Right lobe of liver (tissue), 6 donors: ENCODE results near the gene SCTR. TPM values are rescaled to one million over a fixed set of nuclear protein-coding genes. Genes with fewer than 3 reads are reported as not detected.

ENCODE experiments used
- ATAC-seq, 4 donors: fragments of 200-7000 bp; cut with Tn5 transposase; one replicate each; pipeline ENCODE4 v1.9.1; 2020; ENCODE audit warnings: mild to moderate bottlenecking in 4 of 4, moderate library complexity in 4 of 4
- DNase-seq, 3 donors: peaks; one replicate each; pipeline ENCODE4 v3.0.0-alpha.2; 2020
- H3K27ac ChIP-seq, 3 donors: fragments of 200-600 bp; one replicate each; pipeline ENCODE4 v1.8.0; 2022
- H3K27me3 ChIP-seq, 2 donors: fragments of 200-600 bp; one replicate each; pipeline ENCODE4 v1.8.0; 2022
- H3K36me3 ChIP-seq, 4 donors: fragments of 200-600 bp; sonication (generic) in 1 of 4; one replicate each; pipeline versions ENCODE4 v1.5.1 to v1.8.0; 2017 to 2022; ENCODE audit warnings: control low read depth in 1 of 4
- H3K4me1 ChIP-seq, 4 donors: fragments of 200-600 bp; sonication (generic) in 1 of 4; one replicate each; pipeline versions ENCODE4 v1.5.1 to v1.8.0; 2017 to 2022; ENCODE audit warnings: control low read depth in 1 of 4
- H3K4me3 ChIP-seq, 3 donors: fragments of 200-600 bp; one replicate each; pipeline ENCODE4 v1.8.0; 2022
- H3K9me3 ChIP-seq, 4 donors: fragments of 200-600 bp; sonication (generic) in 1 of 4; one replicate each; pipeline versions ENCODE4 v1.5.1 to v1.8.0; 2017 to 2022; ENCODE audit warnings: control low read depth in 1 of 4
- POLR2A ChIP-seq: fragments of 450-650 bp; IDR thresholded peaks from one replicate; pipeline ENCODE4 v1.6.1; 2017; ENCODE audit warnings: antibody characterized with exemption, mild to moderate bottlenecking
- WGBS: methylation state at CpG from one replicate; pipeline ENCODE4 v1.1.6; 2018; ENCODE audit warnings: low coverage, low lambda C conversion rate; ENCODE audit not compliant: insufficient coverage; ENCODE audit errors: missing lambda C conversion rate; 5-methylcytosine and 5-hydroxymethylcytosine counted together
- intact Hi-C, 2 donors: fragments of 100-400 bp; cut with DNase I; formaldehyde crosslinking; loops; one replicate each; pipeline versions ENCODE4 v1.11.2 to v1.14.1; 2022
- total RNA-seq, 6 experiments: library from RNA; depleted of rRNA in 2 of 6; stranded (reverse); fragments of >200 nt in 2 of 6; fragmentation: NEBNext Ultra II Directional in 3 of 6; extraction: Animal tissue kit (Norgen Biotek cat#: 25700) in 3 of 6; gene quantifications; one replicate each; pipeline versions ENCODE4 v1.1.0 to v1.2.4, GENCODE V29; 2016 to 2023
- TF ChIP-seq, protein P1 (sequence below), 4 donors: fragments of 200-600 bp in 3 of 4; fragments of 450-650 bp in 1 of 4; IDR thresholded peaks; one replicate each; pipeline versions ENCODE4 v1.5.1 to v1.8.0; 2016 to 2022; ENCODE audit warnings: antibody characterized with exemption in 4 of 4, mild to moderate bottlenecking in 2 of 4
- donor health status: DM: no; HTN: yes; CAD: no.
- donor health status: DM: no; HTN: no; CAD: no.
- donor health status: DM: no; HTN: no; CAD: no.
- donor health status: DM: no; HTN: yes; CAD: no.
- donor health status: DM: no; HTN: yes; CAD: no.

The SCTR gene
- total RNA-seq, 6 experiments from 2014 or later: 0.12 to 0.38 (median 0.35) TPM; not detected in 2

DNA sequence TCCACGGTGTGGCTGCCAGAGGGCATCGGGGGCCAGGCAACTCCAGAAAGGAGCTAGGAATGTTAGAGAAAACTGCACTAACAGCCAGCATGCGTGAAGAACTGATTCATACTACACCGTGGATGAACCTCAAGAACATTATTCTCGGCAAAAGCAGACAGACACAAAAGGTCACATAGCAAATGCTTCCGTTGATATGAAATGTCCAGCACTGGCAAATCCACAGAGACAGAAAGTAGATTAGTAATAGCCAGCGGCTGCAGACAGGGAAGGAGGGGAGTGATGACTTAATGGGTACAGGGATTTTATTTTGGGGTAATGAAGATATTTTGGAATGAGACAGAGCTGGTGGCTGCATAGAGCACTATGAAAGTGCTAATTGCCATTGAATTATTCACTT, 37.4 kb downstream of the SCTR start:
- Histone ChIP-seq H3K27ac (peak overlapping the region; percentile 87 to 96 (median 89)), H3K9me3 (no peaks in the 10 kb centered on the region), H3K4me3 (no peak overlapping the region), H3K4me1 (peaks cover 0 to 77% (median 31%) of the 10 kb centered on the region in 4 donors), H3K36me3 (no peaks in the 10 kb centered on the region), H3K27me3 (no peaks in the 10 kb centered on the region)
- intact Hi-C loops: no loop called here
- peak; percentile 23 for TF ChIP-seq POLR2A
- TF ChIP-seq, protein P1, sequence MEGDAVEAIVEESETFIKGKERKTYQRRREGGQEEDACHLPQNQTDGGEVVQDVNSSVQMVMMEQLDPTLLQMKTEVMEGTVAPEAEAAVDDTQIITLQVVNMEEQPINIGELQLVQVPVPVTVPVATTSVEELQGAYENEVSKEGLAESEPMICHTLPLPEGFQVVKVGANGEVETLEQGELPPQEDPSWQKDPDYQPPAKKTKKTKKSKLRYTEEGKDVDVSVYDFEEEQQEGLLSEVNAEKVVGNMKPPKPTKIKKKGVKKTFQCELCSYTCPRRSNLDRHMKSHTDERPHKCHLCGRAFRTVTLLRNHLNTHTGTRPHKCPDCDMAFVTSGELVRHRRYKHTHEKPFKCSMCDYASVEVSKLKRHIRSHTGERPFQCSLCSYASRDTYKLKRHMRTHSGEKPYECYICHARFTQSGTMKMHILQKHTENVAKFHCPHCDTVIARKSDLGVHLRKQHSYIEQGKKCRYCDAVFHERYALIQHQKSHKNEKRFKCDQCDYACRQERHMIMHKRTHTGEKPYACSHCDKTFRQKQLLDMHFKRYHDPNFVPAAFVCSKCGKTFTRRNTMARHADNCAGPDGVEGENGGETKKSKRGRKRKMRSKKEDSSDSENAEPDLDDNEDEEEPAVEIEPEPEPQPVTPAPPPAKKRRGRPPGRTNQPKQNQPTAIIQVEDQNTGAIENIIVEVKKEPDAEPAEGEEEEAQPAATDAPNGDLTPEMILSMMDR (IDR thresholded peaks at IDR 0.05): no peak
- peak in 1 of 4 donors; percentile 6 for ATAC-seq
- DNase-seq: no peak
- 35% methylated on average over 7 of the region's 7 CpGs for WGBS

DNA sequence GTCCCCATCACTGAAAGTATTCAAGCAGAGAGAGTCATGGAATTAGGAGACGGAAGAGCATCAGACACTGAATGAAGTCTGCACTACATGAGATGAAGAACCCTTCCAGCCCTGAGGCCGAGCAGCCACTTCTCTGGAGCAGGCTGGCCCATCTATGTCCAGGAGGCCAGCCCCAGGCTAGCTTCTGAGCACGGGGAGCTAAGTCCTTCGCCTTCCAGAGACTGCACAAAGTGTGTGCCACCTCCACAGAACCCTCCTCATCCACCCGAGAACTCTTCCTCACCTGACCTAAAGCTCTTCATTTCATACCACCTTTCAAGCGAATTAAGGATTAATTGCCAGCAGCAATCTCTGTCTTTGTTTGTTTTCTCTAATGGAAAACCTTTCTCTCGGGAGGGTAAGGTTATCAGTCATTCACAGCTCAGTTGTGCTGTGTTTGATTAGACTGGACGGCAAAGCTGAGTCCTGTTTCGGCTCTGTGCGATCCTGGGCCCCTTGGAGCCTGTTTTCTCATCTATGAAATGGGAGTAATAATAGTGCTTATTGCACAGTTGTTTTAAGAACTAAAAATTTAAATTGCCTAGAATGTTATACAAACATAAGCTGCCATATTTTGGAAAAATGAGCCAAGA, 38.0 kb downstream of the SCTR start:
- intact Hi-C loops: no loop called here
- Histone ChIP-seq H3K27me3 (no peaks in the 10 kb centered on the region), H3K9me3 (no peaks in the 10 kb centered on the region), H3K4me1 (peaks cover 0 to 77% (median 31%) of the 10 kb centered on the region in 4 donors), H3K27ac (peak overlapping the region; percentile 87 to 96 (median 89)), H3K36me3 (no peaks in the 10 kb centered on the region), H3K4me3 (no peak overlapping the region)
- 31% methylated on average over 5 of the region's 10 CpGs for WGBS
- no peak for ATAC-seq
- TF ChIP-seq, protein P1 (IDR thresholded peaks at IDR 0.05): no peak
- TF ChIP-seq POLR2A: no peak
- no peak for DNase-seq

DNA sequence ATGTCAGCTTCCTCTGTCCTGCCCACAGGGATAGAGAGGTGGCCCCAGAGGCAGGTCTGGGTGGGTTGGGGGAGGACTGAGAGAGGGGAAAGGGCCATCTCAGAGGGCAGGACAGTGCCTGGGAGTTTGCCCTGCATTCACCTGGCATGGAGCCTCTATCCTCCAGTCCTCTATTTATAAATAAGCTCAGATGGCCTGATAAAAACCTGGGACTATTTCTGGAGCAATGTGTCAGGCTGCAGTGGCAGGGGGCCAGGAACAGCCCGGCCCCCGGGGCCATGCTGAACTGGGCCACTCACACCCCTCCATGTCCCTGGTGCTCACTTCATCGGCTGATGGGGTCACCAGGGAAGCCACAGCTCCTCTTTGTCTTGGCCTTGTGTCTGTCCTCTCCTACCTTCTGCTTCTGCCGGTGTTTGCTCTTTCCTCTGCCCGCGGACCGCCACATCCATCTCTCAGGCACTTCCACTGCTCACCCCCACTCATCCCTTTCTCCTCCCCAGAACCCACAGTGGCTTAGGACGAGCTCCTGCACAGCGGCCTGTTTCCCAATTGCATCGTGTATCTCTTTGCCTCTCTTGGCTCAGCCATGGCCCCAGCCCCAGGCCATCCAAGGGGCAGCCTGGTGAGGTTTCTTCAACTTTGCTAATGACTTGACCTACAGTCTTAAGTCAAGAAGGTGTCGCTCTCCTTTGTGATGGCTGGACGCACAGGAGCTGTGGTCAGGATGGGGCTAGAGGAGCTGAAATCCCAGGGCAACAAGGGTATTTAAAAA, 38.8 kb downstream of the SCTR start:
- Histone ChIP-seq H3K36me3 (no peaks in the 10 kb centered on the region), H3K4me3 (no peak overlapping the region), H3K4me1 (peaks cover 0 to 70% (median 29%) of the 10 kb centered on the region in 4 donors), H3K27me3 (no peaks in the 10 kb centered on the region), H3K27ac (peak overlapping the region; percentile 87 to 96 (median 89)), H3K9me3 (no peaks in the 10 kb centered on the region)
- ATAC-seq: peak; percentile 30 to 52 (median 44)
- TF ChIP-seq POLR2A: peak; percentile 30
- TF ChIP-seq, protein P1 (IDR thresholded peaks at IDR 0.05): no peak
- 42% methylated on average over 10 of the region's 12 CpGs for WGBS
- peak; percentile 73 to 81 (median 81) for DNase-seq
- intact Hi-C loops: no loop called here

DNA sequence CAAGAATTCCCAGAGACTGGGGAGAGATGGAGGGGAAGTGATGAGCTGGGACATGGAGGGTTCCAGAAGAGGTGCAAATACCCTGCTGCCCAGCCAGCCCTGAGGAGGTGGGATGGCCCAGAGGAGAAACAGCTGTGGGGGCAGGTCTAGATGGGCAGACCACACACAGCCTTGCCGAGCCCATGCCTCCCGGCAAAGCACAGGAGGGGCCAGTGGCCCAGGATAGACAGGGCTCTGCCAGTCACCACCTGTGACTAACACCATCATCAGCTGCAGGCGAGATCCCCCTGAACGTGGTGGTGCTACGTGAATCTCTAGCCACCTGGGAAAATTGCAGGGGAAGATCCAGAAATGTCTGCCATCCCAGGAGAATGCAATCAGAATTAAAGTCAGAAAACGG, 39.4 kb downstream of the SCTR start:
- Histone ChIP-seq H3K4me1 (peaks cover 0 to 63% (median 25%) of the 10 kb centered on the region in 4 donors), H3K27ac (peak overlapping the region; percentile 87 to 96 (median 89)), H3K9me3 (no peaks in the 10 kb centered on the region), H3K27me3 (no peaks in the 10 kb centered on the region), H3K4me3 (no peak overlapping the region), H3K36me3 (no peaks in the 10 kb centered on the region)
- TF ChIP-seq, protein P1 (IDR thresholded peaks at IDR 0.05): no peak
- no peak for TF ChIP-seq POLR2A
- intact Hi-C loops: no loop called here
- DNase-seq (no peak), ATAC-seq (no peak)
- 55% methylated on average over 4 of the region's 6 CpGs for WGBS
